NCI-H510A treated with DMSO at 0.1 percent for 48 hours (cell line): ENCODE data around the gene RTP3.
"Not testable (repeated sequence)": the region's sequence is repeated elsewhere in the genome, so short reads cannot be mapped to it uniquely, and the experiment has no call there.

Source experiments
- DNase-seq: peaks from one replicate; lab custom pipeline; 2025; lab: John Stamatoyannopoulos, UW

The RTP3 gene

DNA sequence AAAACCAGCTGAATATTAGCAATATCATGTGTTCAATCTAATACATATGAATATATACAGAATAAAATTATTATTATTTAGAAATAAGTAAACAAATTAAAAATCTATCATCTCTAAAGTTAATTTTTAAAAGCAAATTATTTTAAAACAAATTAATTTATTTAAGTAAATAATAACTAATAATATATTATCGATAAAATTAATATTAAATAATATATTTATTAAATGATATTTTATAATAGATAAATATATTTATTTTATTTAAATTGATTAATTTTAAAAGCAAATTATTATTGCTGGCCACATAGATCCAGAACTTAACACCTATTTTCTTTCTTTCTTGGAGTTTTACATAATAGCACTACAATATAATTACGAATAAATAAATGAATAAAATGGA lies 22.2 kb downstream of the RTP3 start:
- no peak for DNase-seq

- no peak for DNase-seq
Measured at GRCh38 chr3:46520531-46520930, 22.8 kb downstream of the RTP3 start.

DNA sequence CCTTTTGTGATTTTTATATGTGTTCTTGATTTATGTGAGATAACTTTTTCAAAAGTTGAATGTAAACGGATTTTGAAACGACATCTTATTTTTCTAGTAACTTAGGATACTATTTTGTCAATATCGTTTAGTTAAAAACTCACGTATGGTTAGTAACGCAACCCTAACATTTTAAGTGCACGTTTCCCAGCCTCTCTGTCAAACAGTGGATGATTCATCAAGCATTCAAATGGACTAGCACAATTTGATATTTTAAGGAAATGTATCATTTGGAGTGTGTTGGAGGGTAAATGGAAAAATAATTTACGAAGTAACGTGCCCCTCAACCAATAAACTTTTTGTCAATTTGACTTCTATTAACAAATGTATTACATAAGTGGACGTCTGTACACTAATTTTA lies 23.3 kb downstream of the RTP3 start:
- no peak for DNase-seq

DNA sequence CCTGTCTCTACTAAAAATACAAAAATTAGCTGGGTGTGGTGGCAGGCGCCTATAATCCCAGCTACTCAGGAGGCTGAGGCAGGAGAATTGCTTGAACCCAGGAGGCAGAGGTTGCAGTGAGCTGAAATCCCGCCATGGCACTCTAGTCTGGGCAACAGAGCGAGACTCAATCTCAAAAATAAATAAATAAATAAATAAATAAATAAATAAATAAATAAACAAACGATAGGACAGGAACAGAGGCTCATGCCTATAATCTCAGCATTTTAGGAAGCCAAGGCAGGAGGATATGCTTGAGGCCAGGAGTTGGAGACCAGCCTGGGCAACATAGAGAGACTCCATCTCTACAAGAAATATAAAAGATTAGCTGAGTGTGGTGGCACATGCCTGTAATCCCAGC lies 24.4 kb downstream of the RTP3 start:
- not testable (repeated sequence) for DNase-seq

- DNase-seq, result no peak
Measured at GRCh38 chr3:46523556-46523955, 25.8 kb downstream of the RTP3 start.

DNA sequence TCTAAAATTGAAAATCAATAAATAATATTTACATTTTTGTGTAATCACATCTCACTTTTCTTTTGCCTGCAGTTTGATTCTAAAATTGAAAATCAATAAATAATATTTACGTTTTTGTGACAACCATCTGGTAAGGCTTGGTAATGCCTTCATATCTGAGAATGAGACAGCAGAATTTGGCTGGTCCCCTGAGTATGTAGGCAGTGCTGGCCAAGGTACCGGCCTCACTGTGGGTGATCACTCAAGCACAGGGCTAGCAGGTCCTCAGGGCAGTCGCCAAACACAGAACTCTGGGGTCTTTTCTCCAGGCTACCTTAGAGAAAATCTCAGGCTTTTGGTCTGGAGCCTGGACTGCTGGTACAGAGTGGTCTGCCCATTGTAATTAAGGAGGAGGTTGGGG lies 26.2 kb downstream of the RTP3 start:
- no peak for DNase-seq

DNA sequence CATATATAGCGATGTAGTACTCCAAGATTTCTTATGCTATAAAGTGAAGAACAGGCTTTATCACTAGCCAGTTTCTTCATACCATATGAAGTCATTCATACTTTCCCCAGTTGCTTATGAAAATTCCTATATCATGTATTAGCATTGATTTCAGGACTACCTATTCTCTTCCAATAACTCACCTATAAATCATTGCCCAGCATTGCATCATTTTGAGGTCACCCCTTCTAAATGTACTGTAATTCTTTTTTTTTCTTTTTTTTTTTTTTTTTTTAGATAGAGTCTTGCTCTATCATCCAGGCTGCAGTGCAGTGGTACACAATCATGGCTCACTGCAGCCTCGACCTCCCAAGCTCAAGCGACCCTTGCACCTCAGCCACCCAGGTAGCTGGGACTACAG lies 27.1 kb downstream of the RTP3 start:
- no peak for DNase-seq

DNA sequence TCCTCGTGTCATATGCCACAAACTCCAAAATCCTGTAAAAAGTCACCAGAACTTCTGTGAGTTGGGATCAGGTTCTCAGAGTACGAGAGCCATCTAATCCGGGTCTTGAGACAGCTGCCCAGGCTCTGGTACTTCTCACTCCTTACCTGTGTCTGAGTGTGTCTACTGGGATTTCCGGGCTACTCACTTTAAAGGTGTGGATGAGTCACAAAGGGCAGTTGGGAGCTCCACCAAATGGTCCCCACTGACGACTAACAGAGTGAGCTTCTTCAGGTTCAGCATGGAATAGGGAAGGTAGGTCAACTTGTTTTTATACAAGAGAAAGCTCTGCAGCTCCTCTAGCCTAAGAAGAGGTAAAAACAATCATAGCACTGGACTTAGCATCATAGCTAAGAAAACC lies 29.5 kb downstream of the RTP3 start:
- no peak for DNase-seq

GRCh38 chr3:46533091-46533490 lies 35.3 kb downstream of the RTP3 start:
- DNase-seq, result no peak

DNA sequence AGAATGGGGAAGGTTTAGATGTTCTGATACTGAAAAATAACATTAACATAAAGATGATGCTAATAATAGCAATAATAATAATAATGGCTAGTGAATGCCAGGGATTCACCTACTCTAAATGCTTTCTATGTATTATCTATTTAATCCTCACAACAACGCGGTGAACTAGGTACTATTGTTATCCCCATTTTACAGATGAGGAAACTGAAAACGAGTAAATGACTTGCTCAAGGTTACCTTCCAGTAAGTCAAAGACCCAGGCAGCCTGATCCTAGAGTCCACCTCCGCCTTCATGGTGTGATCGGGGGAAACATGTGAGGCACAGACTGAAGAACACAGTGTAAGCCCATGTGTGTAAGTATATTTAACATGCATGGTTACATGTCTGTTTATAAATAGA lies 38.0 kb downstream of the RTP3 start:
- no peak for DNase-seq

DNA sequence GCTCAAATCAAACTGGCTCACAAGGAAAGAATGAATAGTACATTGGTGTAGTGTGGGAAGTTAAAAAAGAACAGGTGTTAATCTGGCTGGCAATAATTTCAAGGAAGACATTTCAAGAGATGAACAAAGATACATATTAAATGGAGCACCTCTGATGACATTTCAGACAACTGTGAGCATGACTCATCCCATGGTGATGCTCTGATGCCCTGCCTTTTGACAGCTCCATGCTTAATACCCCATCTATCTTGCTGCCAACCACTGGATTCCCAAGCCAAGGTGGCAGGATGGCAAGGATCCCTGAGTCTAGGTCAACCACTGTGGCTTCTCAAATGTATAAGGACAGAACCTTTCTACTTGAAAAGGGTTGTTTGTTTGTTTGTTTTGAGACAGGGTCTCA lies 39.0 kb downstream of the RTP3 start:
- DNase-seq, result no peak

DNA sequence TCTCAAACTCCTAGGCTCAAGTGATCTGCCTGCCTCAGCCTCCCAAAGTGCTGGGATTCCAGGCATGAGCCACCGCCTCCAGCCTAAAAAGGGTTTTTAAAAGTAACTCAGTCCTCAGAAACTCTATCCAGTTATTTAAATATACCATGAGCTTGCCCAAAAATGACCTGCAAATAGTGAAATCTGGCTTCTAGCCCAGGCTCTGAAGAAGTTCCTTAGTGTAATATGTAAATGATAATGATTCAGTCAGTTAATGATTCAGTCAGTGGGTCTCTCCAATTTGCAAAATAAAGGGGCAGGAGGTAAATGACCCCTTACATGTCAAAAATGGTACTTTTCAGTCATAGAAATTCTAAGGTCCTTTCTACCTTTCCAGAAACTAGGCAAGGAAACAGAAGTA lies 39.5 kb downstream of the RTP3 start:
- DNase-seq, result no peak

GRCh38 chr3:46537779-46538178 lies 40.0 kb downstream of the RTP3 start:
- no peak for DNase-seq

GRCh38 chr3:46538425-46538802 lies 40.6 kb downstream of the RTP3 start:
- DNase-seq, result not testable (repeated sequence)

GRCh38 chr3:46538803-46539442 lies 41.1 kb downstream of the RTP3 start:
- DNase-seq, result peak; percentile 10

DNA sequence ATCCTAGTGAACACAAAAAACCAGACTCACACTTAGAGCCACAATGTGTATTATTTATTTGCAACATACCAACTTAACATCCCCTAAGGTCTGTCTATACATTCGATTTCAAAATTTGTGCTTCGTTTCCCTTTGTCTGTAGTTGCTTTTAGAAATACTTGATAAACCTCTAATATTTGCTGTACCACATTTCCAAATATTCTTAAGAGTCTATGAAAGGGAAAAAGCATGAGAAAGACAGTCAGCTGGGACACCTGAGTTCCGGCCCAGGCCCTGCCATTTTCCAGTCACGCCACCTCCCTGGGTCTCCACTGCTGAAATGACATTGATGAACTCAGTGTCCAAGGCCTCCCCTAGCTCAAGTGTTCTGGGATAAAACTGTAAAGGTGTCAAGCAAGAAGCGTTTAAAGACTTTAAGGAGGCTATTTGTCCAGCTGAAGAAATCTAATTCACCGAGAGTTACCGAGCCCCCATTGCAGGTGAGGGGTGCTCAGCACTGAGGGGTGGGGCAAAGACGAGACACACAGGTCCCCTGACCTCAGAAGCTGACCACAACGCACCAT lies 41.7 kb downstream of the RTP3 start:
- no peak for DNase-seq

GRCh38 chr3:46540550-46540949 lies 42.8 kb downstream of the RTP3 start:
- no peak for DNase-seq

GRCh38 chr3:46541835-46542234 lies 44.1 kb downstream of the RTP3 start:
- no peak for DNase-seq

- no peak for DNase-seq
Measured at GRCh38 chr3:46542344-46542743, 44.6 kb downstream of the RTP3 start.

DNA sequence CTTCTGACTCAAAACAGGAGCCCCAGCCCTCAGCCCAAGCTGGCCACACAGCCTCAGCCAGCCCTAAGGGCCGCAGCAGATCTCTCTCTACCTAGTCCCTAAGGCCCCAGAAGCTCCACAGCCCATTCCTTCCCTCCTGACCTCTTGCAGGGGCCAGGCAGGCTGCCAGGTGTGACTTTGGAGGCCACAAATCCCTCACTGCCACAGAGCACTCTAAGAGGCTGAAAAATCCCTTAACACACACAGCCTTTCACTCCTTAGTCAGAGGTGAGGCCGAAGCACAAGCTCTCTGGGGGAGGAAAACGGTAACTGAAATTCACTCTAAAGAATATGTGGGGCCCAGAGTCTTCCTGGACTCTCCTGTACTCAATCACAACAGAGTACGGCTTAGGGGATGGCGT lies 45.0 kb downstream of the RTP3 start:
- DNase-seq, result no peak

GRCh38 chr3:46544771-46545503 lies 47.2 kb downstream of the RTP3 start:
- no peak for DNase-seq

DNA sequence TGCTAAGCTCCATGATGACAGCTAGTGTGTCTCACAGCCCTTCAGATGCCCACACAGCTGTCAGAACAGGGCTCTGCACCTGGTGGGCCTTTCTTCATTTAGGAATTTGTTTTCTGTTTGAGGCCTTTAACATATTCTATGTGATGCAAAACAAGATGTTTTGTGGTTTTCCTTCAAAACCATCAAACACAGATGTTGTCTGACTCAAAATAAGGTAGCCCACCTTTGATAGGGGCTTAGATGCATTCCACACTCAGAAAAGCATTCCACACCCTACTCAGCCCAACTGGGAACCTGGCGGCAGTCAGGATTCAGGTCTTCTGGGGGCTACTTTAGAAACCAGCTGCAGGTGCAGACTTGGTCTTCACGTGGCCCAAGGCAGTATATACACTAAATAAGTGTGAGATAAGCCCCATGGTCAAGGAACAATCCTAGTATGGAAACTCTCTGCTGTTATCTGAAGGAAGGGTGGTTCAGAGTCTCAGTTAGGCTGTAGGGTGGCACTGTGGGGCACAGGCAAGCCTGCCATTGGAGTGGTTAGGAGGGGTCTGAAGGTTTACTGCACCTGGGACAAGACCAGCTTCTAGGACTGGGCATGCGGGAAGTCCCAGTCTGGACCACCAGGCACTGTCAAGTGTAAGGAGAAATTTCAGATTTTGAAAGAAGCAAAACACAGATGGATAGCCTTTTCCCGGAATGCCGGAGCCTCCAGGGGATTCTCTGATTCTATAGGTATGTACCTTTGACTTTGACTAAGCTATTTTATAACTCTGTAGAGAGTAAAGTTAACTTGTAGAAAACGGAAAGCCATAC lies 48.2 kb downstream of the RTP3 start:
- DNase-seq, result no peak

- no peak for DNase-seq
Measured at GRCh38 chr3:46546896-46547440, 49.2 kb downstream of the RTP3 start.
